Measurements from ENCODE around the gene PLXDC2.

GRCh38 chr10:19845503-19846368 lies 29.5 kb downstream of the PLXDC2 start:
- TF ChIP-seq CTCF (IDR thresholded peaks at IDR 0.05; ENCODE audit: low read depth, low read length, poor library complexity, severe bottlenecking): no peak
- no peak for TF ChIP-seq EZH2phosphoT487 (IDR thresholded peaks at IDR 0.05; ENCODE audit: borderline replicate concordance, low read length)
